Measurements from ENCODE around the gene SNTA1. TPM values are rescaled to one million over a fixed set of nuclear protein-coding genes. Genes with fewer than 3 reads are reported as not detected.

Gene SNTA1
- polyA plus RNA-seq, 1 donor (not counting 4 experiments of a cell fraction or from before 2014, with no cell fraction given): 3.6 TPM

DNA sequence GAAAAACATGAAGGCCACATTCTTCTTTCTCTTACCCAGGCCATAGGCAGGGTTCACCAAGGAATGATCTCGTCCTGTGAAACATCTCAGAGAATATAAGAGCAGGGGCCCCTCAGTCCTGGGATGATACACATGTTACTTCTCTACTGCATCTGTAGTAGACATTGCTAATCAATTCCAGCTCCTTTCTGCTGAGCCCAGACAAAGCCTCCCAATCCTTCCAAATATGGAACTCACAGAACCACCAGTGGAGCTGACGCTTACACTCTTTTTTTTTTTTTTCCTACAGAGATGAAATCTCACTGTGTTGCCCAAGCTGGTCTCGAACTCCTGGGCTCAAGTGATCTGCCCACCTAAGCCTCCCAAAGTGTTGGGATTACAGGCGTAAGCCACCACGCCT is 9.1 kb downstream of the SNTA1 start:
- DNase-seq (ENCODE audit: low read depth, low spot score) (no peak), FAIRE-seq (no peak)
- no peaks in the 10 kb centered on the region for H3K79me2 ChIP-seq (ENCODE audit: control insufficient read depth, insufficient read depth, low read length)
- no peak overlapping the region for H2AFZ ChIP-seq (ENCODE audit: control insufficient read depth, low read length)
- no peaks in the 10 kb centered on the region for H3K27me3 ChIP-seq (ENCODE audit: control insufficient read depth, extremely low read depth, insufficient read depth, low read length)
- TF ChIP-seq, protein P1, sequence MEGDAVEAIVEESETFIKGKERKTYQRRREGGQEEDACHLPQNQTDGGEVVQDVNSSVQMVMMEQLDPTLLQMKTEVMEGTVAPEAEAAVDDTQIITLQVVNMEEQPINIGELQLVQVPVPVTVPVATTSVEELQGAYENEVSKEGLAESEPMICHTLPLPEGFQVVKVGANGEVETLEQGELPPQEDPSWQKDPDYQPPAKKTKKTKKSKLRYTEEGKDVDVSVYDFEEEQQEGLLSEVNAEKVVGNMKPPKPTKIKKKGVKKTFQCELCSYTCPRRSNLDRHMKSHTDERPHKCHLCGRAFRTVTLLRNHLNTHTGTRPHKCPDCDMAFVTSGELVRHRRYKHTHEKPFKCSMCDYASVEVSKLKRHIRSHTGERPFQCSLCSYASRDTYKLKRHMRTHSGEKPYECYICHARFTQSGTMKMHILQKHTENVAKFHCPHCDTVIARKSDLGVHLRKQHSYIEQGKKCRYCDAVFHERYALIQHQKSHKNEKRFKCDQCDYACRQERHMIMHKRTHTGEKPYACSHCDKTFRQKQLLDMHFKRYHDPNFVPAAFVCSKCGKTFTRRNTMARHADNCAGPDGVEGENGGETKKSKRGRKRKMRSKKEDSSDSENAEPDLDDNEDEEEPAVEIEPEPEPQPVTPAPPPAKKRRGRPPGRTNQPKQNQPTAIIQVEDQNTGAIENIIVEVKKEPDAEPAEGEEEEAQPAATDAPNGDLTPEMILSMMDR (optimal IDR thresholded peaks at IDR 0.05 in 1 of 3, IDR thresholded peaks at IDR 0.05 in 1 of 3, conservative IDR thresholded peaks at IDR 0.05 in 1 of 3; ENCODE audit: extremely low read depth in 1 of 3, insufficient read depth in 2 of 3, low read length in 3 of 3): no peak
- TF ChIP-seq EZH2 (IDR thresholded peaks at IDR 0.05; ENCODE audit: low read length): no peak
- H3K9ac ChIP-seq (ENCODE audit: control insufficient read depth, extremely low read depth, insufficient read depth, low read length): no peak overlapping the region
- dilution Hi-C loops (cut with MboI; ENCODE audit: extremely low pct_ligation_motif_present, low sequenced_read_pairs): no loop called here
- H3K4me1 ChIP-seq (ENCODE audit: control insufficient read depth, extremely low read depth, insufficient read depth, low read length): no peaks in the 10 kb centered on the region
- H4K20me1 ChIP-seq (ENCODE audit: control insufficient read depth, extremely low read depth, insufficient read depth, low read length): no peaks in the 10 kb centered on the region
- H3K9me3 ChIP-seq (ENCODE audit: control insufficient read depth, low read depth, low read length): no peaks in the 10 kb centered on the region
- H3K4me3 ChIP-seq (ENCODE audit: control insufficient read depth in 2 of 3, extremely low read depth in 1 of 3, insufficient read depth in 2 of 3, low read depth in 1 of 3, low read length in 3 of 3): no peak overlapping the region
- no peak overlapping the region for H3K4me2 ChIP-seq (ENCODE audit: control insufficient read depth, extremely low read depth, insufficient read depth, low read depth, low read length)
- peaks cover 0 to 1% of the 10 kb centered on the region in 2 experiments for H3K36me3 ChIP-seq (ENCODE audit: control insufficient read depth in 2 of 2, extremely low read depth in 1 of 2, insufficient read depth in 2 of 2, low read length in 2 of 2)
- H3K27ac ChIP-seq (ENCODE audit: control insufficient read depth, insufficient read depth, low read length): no peak overlapping the region
- H3K9me1 ChIP-seq (ENCODE audit: control insufficient read depth, extremely low read depth, insufficient read depth, low read length): no peaks in the 10 kb centered on the region

DNA sequence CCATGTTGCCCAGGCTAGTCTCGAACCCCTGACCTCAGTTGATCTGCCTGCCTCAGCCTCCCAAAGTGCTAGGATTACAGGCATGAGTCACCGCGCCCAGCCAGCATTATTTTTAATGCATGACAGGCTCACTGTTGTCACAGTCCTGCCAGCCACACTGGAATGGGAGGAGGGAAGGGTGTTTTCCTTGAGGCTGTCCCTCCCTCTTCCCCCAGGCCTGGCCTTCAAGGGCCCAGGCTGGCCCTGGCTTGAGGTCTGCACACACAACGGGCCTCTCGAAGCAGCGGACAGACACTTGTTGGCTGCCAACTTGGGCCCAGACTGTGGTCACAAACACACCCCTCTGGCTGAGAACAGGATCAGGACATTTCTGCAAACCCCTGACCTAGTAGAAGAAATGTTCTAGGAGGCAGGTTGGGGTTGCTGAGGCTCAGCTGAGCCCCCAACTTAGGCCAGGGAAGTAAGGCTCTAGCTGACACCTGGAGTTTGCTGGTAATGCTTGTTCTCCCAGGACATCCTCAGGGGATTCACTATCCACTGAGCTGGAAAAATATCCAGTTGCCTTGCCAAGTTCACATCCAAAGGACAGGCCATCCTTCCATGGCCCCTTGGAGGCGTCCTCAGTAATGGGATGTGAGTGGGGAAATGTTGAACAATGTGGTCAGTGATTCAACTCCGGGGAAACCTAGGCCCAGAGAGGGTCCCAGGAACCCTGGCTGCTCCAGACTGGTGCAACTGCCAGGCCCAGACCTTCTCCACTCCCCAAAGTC is 9.9 kb downstream of the SNTA1 start:
- Histone ChIP-seq H3K4me3 (ENCODE audit: control insufficient read depth in 2 of 3, extremely low read depth in 1 of 3, insufficient read depth in 2 of 3, low read depth in 1 of 3, low read length in 3 of 3) (no peak overlapping the region), H3K9ac (ENCODE audit: control insufficient read depth, extremely low read depth, insufficient read depth, low read length) (no peak overlapping the region), H3K9me3 (ENCODE audit: control insufficient read depth, low read depth, low read length) (no peaks in the 10 kb centered on the region), H3K27me3 (ENCODE audit: control insufficient read depth, extremely low read depth, insufficient read depth, low read length) (no peaks in the 10 kb centered on the region), H3K79me2 (ENCODE audit: control insufficient read depth, insufficient read depth, low read length) (no peaks in the 10 kb centered on the region), H3K36me3 (ENCODE audit: control insufficient read depth in 2 of 2, extremely low read depth in 1 of 2, insufficient read depth in 2 of 2, low read length in 2 of 2) (peaks cover 0 to 1% of the 10 kb centered on the region in 2 experiments), H3K4me2 (ENCODE audit: control insufficient read depth, extremely low read depth, insufficient read depth, low read depth, low read length) (no peak overlapping the region), H2AFZ (ENCODE audit: control insufficient read depth, low read length) (no peak overlapping the region), H3K27ac (ENCODE audit: control insufficient read depth, insufficient read depth, low read length) (no peak overlapping the region), H3K9me1 (ENCODE audit: control insufficient read depth, extremely low read depth, insufficient read depth, low read length) (no peaks in the 10 kb centered on the region), H3K4me1 (ENCODE audit: control insufficient read depth, extremely low read depth, insufficient read depth, low read length) (no peaks in the 10 kb centered on the region), H4K20me1 (ENCODE audit: control insufficient read depth, extremely low read depth, insufficient read depth, low read length) (no peaks in the 10 kb centered on the region)
- no peak for DNase-seq (ENCODE audit: low read depth, low spot score)
- FAIRE-seq: no peak
- dilution Hi-C loops (cut with MboI; ENCODE audit: extremely low pct_ligation_motif_present, low sequenced_read_pairs): no loop called here
- no peak for TF ChIP-seq EZH2 (IDR thresholded peaks at IDR 0.05; ENCODE audit: low read length)
- TF ChIP-seq, protein P1 (optimal IDR thresholded peaks at IDR 0.05 in 1 of 3, IDR thresholded peaks at IDR 0.05 in 1 of 3, conservative IDR thresholded peaks at IDR 0.05 in 1 of 3; ENCODE audit: extremely low read depth in 1 of 3, insufficient read depth in 2 of 3, low read length in 3 of 3): no peak
